Activated CD4-positive, alpha-beta memory T cell treated with anti-CD3 and anti-CD28 coated beads for 36 hours (primary cell): ENCODE data around the gene SGCE. TPM values are rescaled to one million over a fixed set of nuclear protein-coding genes. Genes with fewer than 3 reads are reported as not detected.

Experiments used
- CTCF ChIA-PET: fragments of 350-600 bp; sonication (Branson Sonifier 250); formaldehyde crosslinking; loops from one replicate; lab custom pipeline; 2021; ENCODE audit warnings: antibody characterized with exemption, inconsistent platforms; lab: Charles Lee
- POLR2A ChIA-PET: fragments of 350-600 bp; sonication (Branson Sonifier 250); formaldehyde crosslinking; loops from one replicate; lab custom pipeline; 2021; ENCODE audit warnings: antibody characterized with exemption; lab: Charles Lee
- DNase-seq: peaks from one replicate; pipeline ENCODE4 v3.0.0-alpha.2; 2020
- H3K27ac Mint-ChIP-seq: one replicate; pipeline ENCODE4 v1.8.0; 2021; ENCODE audit warnings: mixed read lengths
- H3K27me3 Mint-ChIP-seq: one replicate; pipeline ENCODE4 v1.8.0; 2021; ENCODE audit warnings: mixed read lengths
- H3K36me3 Mint-ChIP-seq: one replicate; pipeline ENCODE4 v1.8.0; 2021; ENCODE audit warnings: mixed read lengths
- H3K4me1 Mint-ChIP-seq: one replicate; pipeline ENCODE4 v1.8.0; 2021; ENCODE audit warnings: low read depth, mixed read lengths
- H3K4me3 Mint-ChIP-seq: one replicate; pipeline ENCODE4 v1.8.0; 2021; ENCODE audit warnings: mild to moderate bottlenecking, mixed read lengths
- H3K9me3 Mint-ChIP-seq: one replicate; pipeline ENCODE4 v1.8.0; 2021; ENCODE audit warnings: mixed read lengths
- intact Hi-C: fragments of 100-400 bp; cut with micrococcal nuclease; formaldehyde crosslinking; loops from one replicate; pipeline ENCODE4 v1.15.1; 2023
- total RNA-seq, 2 experiments: library from RNA; stranded (reverse); gene quantifications; one replicate each; pipeline ENCODE4 v1.2.3, GENCODE V29; 2021

The SGCE gene
- total RNA-seq, 2 experiments from 2014 or later: 0.50 to 0.92 TPM

DNA sequence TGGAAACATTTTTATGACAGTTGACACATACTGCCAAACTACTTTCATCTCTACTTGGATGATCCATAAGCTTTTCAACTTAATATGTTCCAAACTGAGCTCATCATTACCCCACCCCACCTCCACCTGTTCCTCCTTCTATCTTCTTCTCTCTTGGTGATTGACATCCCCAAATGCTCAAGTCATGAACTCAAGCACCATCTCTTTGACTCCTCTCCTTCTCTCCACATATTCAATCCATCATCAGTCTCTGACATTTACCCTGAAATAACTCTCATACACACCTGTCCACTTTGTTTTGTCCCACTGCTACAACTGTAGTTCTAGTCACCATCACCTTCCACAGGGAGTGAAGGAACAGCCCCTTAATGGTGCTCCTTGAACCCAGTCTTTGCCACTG lies 43.3 kb downstream of the SGCE start:
- intact Hi-C loops: no loop called here
- no peak overlapping the region for H3K27ac Mint-ChIP-seq
- no peak for DNase-seq
- POLR2A ChIA-PET: no interaction called here
- H3K4me1 Mint-ChIP-seq: no peaks in the 10 kb centered on the region
- CTCF ChIA-PET: no interaction called here
- H3K9me3 Mint-ChIP-seq: peaks cover 19% of the 10 kb centered on the region
- no peak overlapping the region for H3K4me3 Mint-ChIP-seq
- no peaks in the 10 kb centered on the region for H3K36me3 Mint-ChIP-seq
- peaks cover 10% of the 10 kb centered on the region for H3K27me3 Mint-ChIP-seq

DNA sequence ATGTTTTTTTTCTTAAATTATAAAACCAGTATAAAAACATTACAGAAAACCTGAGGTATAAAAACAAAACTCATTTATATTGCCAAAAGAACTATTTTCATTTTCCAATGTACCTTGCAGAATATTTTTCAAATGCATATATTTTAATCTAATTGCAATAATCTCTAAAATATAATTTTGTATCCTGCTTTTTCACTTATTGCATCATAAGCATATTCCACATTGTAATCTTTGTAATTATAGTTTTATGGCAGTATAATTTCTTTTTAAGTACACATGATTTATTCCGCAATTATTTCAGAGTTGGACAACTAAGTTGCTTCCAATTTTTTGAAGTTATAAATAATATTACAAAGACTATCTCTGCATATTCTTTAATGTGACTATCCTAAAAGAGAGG lies 43.7 kb downstream of the SGCE start:
- intact Hi-C loops: no loop called here
- Mint-ChIP-seq H3K9me3 (peaks cover 21% of the 10 kb centered on the region), H3K4me1 (no peaks in the 10 kb centered on the region), H3K27me3 (peaks cover 10% of the 10 kb centered on the region), H3K27ac (no peak overlapping the region), H3K4me3 (no peak overlapping the region), H3K36me3 (no peaks in the 10 kb centered on the region)
- no peak for DNase-seq
- POLR2A ChIA-PET: no interaction called here
- CTCF ChIA-PET: no interaction called here

DNA sequence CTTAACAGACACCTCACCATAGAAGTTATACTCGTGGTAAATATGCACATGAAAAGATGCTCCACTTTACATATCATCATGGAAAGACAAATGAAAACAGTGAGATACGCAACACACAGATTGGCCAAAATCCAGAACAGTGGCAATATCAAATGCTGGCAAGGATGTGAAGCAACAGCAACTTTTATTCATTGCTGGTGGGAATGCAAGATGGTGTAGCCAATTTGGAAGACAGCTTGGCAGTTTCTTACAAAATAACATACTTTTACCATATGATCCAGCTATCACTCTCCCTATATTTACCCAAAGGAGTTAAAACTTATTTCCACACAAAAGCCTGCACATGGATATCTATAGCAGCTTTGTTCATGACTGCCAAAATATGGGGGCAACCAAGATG lies 46.4 kb downstream of the SGCE start:
- Mint-ChIP-seq H3K4me1 (no peaks in the 10 kb centered on the region), H3K9me3 (peaks cover 32% of the 10 kb centered on the region), H3K27me3 (peaks cover 11% of the 10 kb centered on the region), H3K4me3 (no peak overlapping the region), H3K36me3 (no peaks in the 10 kb centered on the region), H3K27ac (no peak overlapping the region)
- intact Hi-C loops: no loop called here
- ChIA-PET POLR2A (no interaction called here), CTCF (no interaction called here)
- DNase-seq: no peak

DNA sequence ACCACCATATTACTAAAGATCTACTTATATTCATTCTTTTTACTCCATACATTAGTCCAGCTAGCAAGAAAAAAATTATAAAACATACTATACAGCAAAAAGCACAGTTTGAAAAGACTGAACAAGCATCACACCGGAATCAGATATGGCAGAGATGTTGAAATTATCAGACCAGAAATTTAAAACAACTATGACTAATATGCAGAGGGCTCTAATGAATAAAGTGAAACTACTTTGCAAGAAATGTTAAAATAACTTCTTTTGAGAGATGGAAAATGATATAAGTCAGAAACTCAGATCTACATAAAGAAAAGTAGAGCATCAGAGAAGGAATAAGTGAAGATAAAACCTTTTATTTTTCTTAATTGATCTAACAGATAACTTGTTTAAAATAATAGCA lies 50.9 kb downstream of the SGCE start:
- Mint-ChIP-seq H3K36me3 (no peaks in the 10 kb centered on the region), H3K9me3 (peaks cover 28% of the 10 kb centered on the region), H3K4me1 (no peaks in the 10 kb centered on the region), H3K27ac (no peak overlapping the region), H3K27me3 (peaks cover 6% of the 10 kb centered on the region), H3K4me3 (no peak overlapping the region)
- DNase-seq: no peak
- CTCF ChIA-PET: no interaction called here
- intact Hi-C loops: no loop called here
- POLR2A ChIA-PET: no interaction called here

DNA sequence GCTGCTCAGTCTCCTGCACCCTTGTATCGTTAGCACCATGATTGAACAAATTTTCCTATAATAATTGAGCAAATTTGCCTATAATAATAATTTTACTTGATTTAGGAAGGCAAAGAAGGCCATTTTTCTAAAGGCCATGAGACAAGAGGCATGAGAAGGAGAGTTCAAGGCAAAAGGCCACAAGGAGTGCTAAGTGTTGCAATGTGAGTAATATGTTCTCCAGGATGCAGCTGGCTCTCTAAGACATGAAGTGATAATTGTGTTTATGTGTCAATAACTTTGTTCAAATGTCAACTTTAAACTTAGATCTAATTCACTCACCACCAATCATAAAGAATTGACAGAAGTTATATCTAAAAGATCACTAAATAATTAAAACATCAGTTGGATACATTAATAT lies 53.8 kb downstream of the SGCE start:
- Mint-ChIP-seq H3K27ac (no peak overlapping the region), H3K36me3 (no peaks in the 10 kb centered on the region), H3K4me3 (no peak overlapping the region), H3K4me1 (no peaks in the 10 kb centered on the region), H3K9me3 (peaks cover 11% of the 10 kb centered on the region), H3K27me3 (peaks cover 1% of the 10 kb centered on the region)
- ChIA-PET CTCF (no interaction called here), POLR2A (no interaction called here)
- no peak for DNase-seq
- intact Hi-C loops: no loop called here

DNA sequence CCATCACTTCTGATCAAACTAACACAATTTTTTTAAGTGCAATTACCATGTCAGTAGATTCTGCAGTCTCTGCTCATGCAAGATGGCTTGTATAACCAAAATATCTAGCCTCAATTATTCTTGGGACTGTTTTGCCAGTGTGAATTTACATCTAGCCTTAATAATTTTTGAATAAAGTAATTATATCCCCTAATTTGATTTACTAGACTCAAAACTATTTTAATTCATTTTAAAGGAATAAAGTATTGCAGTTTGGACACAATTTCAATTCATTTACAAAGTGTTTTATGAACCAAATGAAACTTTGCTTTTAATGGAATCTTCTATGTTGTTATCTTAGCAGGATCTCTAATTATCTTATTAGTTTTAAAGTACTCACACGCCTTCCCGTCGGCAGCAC lies 55.7 kb downstream of the SGCE start:
- H3K4me1 Mint-ChIP-seq: no peaks in the 10 kb centered on the region
- POLR2A ChIA-PET: no interaction called here
- no peak overlapping the region for H3K4me3 Mint-ChIP-seq
- intact Hi-C loops: no loop called here
- no peaks in the 10 kb centered on the region for H3K9me3 Mint-ChIP-seq
- no peaks in the 10 kb centered on the region for H3K27me3 Mint-ChIP-seq
- CTCF ChIA-PET: no interaction called here
- no peaks in the 10 kb centered on the region for H3K36me3 Mint-ChIP-seq
- H3K27ac Mint-ChIP-seq: no peak overlapping the region
- DNase-seq: no peak

DNA sequence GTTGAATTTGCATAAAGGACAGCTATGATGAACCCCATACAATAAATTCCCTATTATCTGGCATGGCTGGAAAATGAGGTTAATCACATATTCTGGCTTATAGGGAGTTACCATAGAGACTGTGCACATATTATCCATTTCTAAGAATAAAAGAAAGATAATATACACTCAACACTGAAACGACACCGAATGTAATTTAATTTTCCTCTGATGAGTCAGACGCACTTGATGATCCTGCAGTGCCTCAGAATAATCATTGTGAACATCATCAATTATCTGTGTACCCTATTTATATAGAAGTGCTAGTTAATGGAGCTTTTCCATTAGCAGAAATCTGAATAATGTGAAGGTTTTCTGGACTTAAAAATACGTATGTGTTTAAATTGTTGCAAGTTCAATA lies 60.2 kb downstream of the SGCE start:
- CTCF ChIA-PET: no interaction called here
- no peaks in the 10 kb centered on the region for H3K4me1 Mint-ChIP-seq
- intact Hi-C loops: no loop called here
- H3K9me3 Mint-ChIP-seq: no peaks in the 10 kb centered on the region
- no peaks in the 10 kb centered on the region for H3K27me3 Mint-ChIP-seq
- no peak overlapping the region for H3K4me3 Mint-ChIP-seq
- peaks cover 1% of the 10 kb centered on the region for H3K36me3 Mint-ChIP-seq
- POLR2A ChIA-PET: no interaction called here
- H3K27ac Mint-ChIP-seq: no peak overlapping the region
- DNase-seq: no peak

DNA sequence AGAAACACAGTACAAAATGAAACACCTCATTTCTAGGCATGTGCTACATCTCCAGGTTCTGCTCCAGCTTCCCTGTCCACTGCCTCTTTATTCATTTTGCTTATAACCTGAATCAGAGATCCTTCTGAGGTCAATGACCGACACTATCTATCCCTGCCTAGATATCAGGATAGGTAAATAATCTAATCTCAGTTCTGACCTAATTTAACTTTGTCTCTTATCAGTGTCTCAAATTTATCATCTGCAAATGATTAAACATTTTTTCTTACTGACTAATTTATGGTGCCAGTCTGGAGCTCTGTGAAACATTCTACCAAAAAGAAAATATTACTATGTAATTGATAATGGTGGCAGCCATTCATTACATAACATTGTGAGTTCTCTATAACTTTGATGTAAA lies 61.1 kb downstream of the SGCE start:
- Mint-ChIP-seq H3K4me3 (no peak overlapping the region), H3K27me3 (no peaks in the 10 kb centered on the region), H3K9me3 (no peaks in the 10 kb centered on the region), H3K27ac (no peak overlapping the region), H3K4me1 (no peaks in the 10 kb centered on the region), H3K36me3 (peaks cover 1% of the 10 kb centered on the region)
- CTCF ChIA-PET: interaction anchor here (0.8 kb wide), 1 partner anchor 9 kb away, joined by 3 read pairs; no protein-coding TSS in a partner anchor
- POLR2A ChIA-PET: no interaction called here
- intact Hi-C loops: no loop called here
- no peak for DNase-seq

DNA sequence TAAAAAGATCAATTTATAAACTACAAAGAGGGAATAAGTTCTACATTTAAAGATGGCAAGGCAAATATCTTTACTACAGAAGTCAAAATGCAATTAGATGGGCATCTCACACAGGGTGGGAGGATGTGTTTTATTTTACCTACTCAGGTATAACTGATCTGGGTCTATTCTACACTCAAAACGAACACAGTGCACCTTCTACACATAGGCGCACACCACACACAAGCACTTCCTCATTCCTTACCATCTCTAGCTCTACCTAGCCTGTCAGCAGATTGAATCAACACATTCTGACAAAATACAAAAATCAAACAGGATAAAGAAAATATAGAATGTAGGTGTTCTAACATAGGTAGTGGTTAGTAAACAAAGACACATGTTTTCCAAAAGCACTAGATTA lies 64.8 kb downstream of the SGCE start:
- H3K27me3 Mint-ChIP-seq: no peaks in the 10 kb centered on the region

DNA sequence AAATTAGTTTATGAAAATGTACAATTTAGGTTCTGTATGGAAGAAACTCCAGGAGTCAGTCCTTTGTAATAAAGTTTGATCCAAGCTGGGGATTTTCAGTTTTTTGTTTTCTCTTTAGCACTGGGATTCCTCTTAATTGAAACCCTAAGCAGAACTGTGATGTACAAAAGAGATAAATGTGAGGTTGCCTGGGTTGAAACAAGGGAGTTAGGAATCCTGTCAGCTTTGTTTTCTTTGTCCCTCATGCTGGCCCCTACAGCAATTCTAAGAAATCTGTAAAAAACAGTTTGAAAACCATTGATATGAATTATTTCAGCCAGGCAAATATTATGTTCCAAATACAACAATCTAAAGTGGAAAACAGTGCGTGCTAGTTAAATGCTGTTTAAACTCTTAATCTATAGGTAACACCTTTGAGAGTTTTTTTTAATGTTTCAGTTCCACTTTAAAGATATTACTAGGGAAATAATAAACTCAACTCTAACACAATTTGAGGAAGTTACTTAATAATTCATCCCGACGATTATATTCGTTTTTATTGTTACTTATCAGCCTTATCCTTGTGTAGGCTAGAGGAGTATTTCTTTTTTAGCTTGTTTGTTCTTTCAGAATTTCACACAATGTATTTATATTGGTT lies 65.3 kb downstream of the SGCE start:
- Mint-ChIP-seq H3K27ac (no peak overlapping the region), H3K4me3 (no peak overlapping the region), H3K4me1 (no peaks in the 10 kb centered on the region), H3K9me3 (no peaks in the 10 kb centered on the region), H3K27me3 (no peaks in the 10 kb centered on the region), H3K36me3 (peaks cover 6% of the 10 kb centered on the region)
- no peak for DNase-seq
- CTCF ChIA-PET: no interaction called here
- intact Hi-C loops: no loop called here
- POLR2A ChIA-PET: no interaction called here

More for the DNA sequence above, 64.8 kb downstream of the SGCE start:
- H3K4me1 Mint-ChIP-seq: no peaks in the 10 kb centered on the region
- CTCF ChIA-PET: no interaction called here
- no peak overlapping the region for H3K27ac Mint-ChIP-seq
- peaks cover 6% of the 10 kb centered on the region for H3K36me3 Mint-ChIP-seq
- intact Hi-C loops: no loop called here
- POLR2A ChIA-PET: no interaction called here
- H3K4me3 Mint-ChIP-seq: no peak overlapping the region
- no peak for DNase-seq
- H3K9me3 Mint-ChIP-seq: no peaks in the 10 kb centered on the region

DNA sequence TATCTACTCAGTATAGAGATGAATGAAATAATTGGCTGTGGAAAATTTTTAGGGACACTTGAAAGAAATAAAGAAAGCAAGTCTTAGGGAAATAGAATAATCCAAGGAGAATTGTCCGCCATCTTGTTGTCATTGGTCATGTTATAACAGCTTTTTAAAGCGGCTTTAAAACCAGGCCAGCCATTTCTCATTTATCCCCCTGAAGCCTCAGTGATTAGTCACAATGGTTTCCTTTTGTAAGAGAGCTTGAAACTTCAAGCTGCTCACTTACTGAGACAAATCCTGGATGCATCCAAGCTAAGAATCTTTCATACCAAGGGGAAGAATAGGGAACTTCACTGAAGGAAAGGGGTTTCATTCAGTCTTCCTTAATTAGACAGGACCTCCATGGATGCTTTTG lies 67.9 kb downstream of the SGCE start:
- H3K9me3 Mint-ChIP-seq: no peaks in the 10 kb centered on the region
- ChIA-PET CTCF (no interaction called here), POLR2A (no interaction called here)
- H3K27me3 Mint-ChIP-seq: no peaks in the 10 kb centered on the region
- peaks cover 6% of the 10 kb centered on the region for H3K36me3 Mint-ChIP-seq
- H3K4me3 Mint-ChIP-seq: no peak overlapping the region
- H3K4me1 Mint-ChIP-seq: no peaks in the 10 kb centered on the region
- DNase-seq: no peak
- intact Hi-C loops: no loop called here
- H3K27ac Mint-ChIP-seq: no peak overlapping the region

DNA sequence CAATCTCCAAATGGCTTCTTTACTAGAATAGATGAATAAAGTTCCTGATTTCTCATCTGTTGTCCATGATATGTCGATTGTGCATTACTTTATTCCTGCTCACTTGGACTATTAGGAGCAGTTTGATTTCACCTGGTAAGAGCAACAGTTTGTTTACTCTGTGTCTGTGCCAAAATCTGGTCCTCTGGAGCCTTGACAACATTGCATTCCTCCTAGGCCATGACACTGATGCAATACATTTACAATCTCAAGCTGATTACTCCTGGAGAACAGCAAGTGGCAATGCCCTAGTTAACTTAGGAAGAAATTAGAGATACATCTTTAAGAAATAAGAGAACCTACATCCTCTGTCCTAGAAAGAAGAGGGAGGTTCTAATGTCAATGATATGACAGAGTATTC lies 71.8 kb downstream of the SGCE start:
- Mint-ChIP-seq H3K4me1 (no peaks in the 10 kb centered on the region), H3K27me3 (no peaks in the 10 kb centered on the region), H3K36me3 (peaks cover 17% of the 10 kb centered on the region), H3K4me3 (no peak overlapping the region), H3K9me3 (peaks cover 5% of the 10 kb centered on the region), H3K27ac (no peak overlapping the region)
- POLR2A ChIA-PET: no interaction called here
- CTCF ChIA-PET: no interaction called here
- no peak for DNase-seq
- intact Hi-C loops: no loop called here

DNA sequence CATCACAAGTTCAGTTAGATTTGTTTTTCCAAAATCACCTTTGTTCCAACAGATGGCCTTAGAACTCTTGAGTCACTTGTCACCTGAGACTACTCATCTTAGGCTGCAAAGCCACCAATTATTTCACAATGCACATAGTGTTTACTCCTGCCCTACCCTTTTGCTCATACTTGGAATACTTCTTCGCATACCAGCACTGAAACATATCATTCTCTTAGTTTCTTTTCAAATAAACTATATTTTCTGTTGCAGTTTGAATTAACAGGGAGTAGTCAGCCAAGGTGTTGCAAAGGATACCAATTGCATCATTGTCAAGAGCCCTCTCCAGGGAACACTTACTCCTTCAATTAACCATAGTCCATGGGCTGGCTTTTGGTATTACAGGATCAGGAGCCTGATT lies 75.3 kb downstream of the SGCE start:
- Mint-ChIP-seq H3K4me3 (no peak overlapping the region), H3K36me3 (peaks cover 40% of the 10 kb centered on the region), H3K27ac (no peak overlapping the region), H3K4me1 (no peaks in the 10 kb centered on the region), H3K9me3 (peaks cover 10% of the 10 kb centered on the region), H3K27me3 (no peaks in the 10 kb centered on the region)
- POLR2A ChIA-PET: no interaction called here
- CTCF ChIA-PET: no interaction called here
- intact Hi-C loops: loop anchor here (1.0 kb wide), 1 partner anchor 69 kb away; no protein-coding TSS in a partner anchor
- no peak for DNase-seq
